ENCODE results near the gene ADGRV1.
"Not testable (repeated sequence)": the region's sequence is repeated elsewhere in the genome, so short reads cannot be mapped to it uniquely, and the experiment has no call there.

ADGRV1 gene

GRCh38 chr5:91006713-91007112 lies 448.1 kb downstream of the ADGRV1 start:
- TF ChIP-seq ZFX (IDR thresholded peaks at IDR 0.05; ENCODE audit: borderline replicate concordance), result no peak
- TF ChIP-seq CTCF (IDR thresholded peaks at IDR 0.05), result no peak

GRCh38 chr5:91007251-91007650 lies 448.7 kb downstream of the ADGRV1 start:
- H3K27ac ChIP-seq, result no peak overlapping the region
- TF ChIP-seq ZFX (IDR thresholded peaks at IDR 0.05; ENCODE audit: borderline replicate concordance) (no peak), CTCF (IDR thresholded peaks at IDR 0.05) (peak; percentile 18; the same call in 1 of the 2 replicates)

More at GRCh38 chr5:91006713-91007112, 448.1 kb downstream of the ADGRV1 start:
- H3K27ac ChIP-seq, result no peak overlapping the region

DNA sequence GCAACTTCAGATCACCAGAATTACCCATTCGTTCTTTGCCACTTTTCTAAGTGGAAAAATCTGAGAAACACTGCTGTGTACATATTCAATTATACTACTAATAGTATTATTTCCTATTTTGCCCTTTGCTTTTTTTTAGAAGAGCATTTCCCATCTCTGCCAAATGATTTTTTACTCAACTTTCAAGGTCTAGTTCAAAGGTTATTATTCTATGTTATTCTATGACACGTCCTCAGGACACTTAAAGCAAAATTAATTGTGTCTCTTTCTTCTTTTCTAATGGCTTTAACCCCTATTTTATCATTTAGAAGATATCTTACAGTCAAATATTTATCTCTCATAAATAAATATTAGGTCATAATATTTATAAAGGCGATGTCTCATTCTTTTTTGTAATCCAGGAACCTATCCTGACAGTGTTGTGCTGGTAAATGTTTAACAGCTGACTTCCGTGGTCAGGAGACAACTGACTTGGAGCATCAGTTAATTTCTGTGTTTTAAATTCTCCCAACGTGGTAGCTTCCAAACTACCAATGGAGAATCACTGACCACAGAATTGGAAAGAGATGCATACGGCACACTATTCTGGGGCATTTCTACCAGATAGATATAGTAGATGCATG lies 449.3 kb downstream of the ADGRV1 start:
- no peak for TF ChIP-seq CTCF (IDR thresholded peaks at IDR 0.05)
- no peak for TF ChIP-seq ZFX (IDR thresholded peaks at IDR 0.05; ENCODE audit: borderline replicate concordance)
- H3K27ac ChIP-seq, result 0 out of 2 replicates have a peak overlapping the region, but pooled peaks have one; percentile 4

DNA sequence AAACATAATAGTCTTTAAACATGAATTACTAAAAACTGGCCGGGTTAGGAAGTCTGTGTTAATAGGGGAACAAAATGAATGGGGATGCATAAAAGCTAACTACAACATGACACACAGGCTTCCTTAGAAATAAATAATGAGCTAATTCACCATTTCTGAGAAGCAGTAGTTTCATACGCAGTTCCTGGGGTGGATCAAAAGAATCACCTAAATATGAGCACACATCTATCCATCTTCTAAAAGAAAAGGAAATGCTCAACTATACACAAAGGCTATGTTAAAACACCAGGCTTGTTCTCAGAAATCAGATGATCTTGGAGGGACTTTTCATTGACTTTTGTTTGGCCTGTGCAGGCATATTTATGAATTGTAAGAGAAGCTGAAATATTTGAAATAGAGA lies 451.5 kb downstream of the ADGRV1 start:
- TF ChIP-seq ZFX (IDR thresholded peaks at IDR 0.05; ENCODE audit: borderline replicate concordance), result no peak
- no peak overlapping the region for H3K27ac ChIP-seq

DNA sequence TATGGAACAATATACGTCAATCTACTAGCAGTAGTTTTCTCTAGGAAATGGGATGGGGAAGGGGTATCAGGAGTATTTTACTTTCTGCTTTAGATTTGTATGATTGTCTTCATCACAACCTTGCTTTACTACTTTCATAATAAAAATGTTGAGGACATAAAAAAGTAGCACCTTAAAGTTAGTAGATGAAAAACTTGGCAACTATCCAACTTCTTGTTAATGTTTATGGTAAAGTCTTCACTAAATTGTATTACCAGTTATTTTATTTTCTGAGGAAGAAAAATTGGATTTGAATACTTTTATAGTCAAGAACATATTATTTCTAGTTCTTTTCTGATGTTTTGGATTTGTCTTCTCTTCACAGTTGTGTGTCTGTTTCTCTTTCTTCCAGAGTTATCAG lies 452.4 kb downstream of the ADGRV1 start:
- no peak overlapping the region for H3K27ac ChIP-seq
- TF ChIP-seq CTCF (IDR thresholded peaks at IDR 0.05), result no peak
- TF ChIP-seq ZFX (IDR thresholded peaks at IDR 0.05; ENCODE audit: borderline replicate concordance), result no peak

- not testable (repeated sequence) for H3K27ac ChIP-seq
Observed at GRCh38 chr5:91012867-91013266, 454.3 kb downstream of the ADGRV1 start.

DNA sequence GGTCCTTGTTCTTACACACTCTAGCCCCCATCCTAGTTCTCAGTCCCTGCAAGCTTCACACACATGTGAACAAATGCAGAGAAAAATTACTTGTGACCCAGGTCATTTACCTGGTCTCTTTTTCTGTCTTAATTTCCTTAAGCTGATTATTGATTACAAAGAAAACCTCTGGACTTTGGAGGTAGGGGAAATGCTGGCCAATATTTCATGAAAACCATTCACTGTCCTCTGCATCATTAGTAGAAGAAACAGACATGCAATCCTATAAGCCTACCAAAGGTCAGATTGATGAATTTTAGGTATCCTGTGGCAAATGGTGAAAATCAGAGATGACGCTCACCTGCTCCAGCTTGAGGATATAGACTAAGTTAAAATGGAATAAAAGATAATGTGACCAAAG lies 457.7 kb downstream of the ADGRV1 start:
- no peak overlapping the region for H3K27ac ChIP-seq
- TF ChIP-seq CTCF (IDR thresholded peaks at IDR 0.05) (no peak), ZFX (IDR thresholded peaks at IDR 0.05; ENCODE audit: borderline replicate concordance) (no peak)

GRCh38 chr5:91016954-91017700 lies 458.5 kb downstream of the ADGRV1 start:
- no peak overlapping the region for H3K27ac ChIP-seq
- no peak for TF ChIP-seq ZFX (IDR thresholded peaks at IDR 0.05; ENCODE audit: borderline replicate concordance)
- TF ChIP-seq CTCF (IDR thresholded peaks at IDR 0.05), result no peak

Data from 22Rv1 (cell line).